Coronary artery (tissue), 2 donors: ENCODE data around the gene IL6R.

Experiments used
- DNase-seq: peaks from one replicate; pipeline ENCODE4 v3.0.0-alpha.2; 2017; ENCODE audit warnings: low spot score
- H3K27ac ChIP-seq, 2 donors: fragments of 200-600 bp; sonication (generic); one replicate each; pipeline ENCODE4 v1.5.1; 2016 to 2019
- H3K4me3 ChIP-seq: fragments of 200-600 bp; sonication (generic); 2 replicates; pipeline ENCODE4 v1.5.1; 2016; ENCODE audit warnings: mild to moderate bottlenecking, moderate library complexity
- TF ChIP-seq, protein P1 (sequence below): fragments of 200-600 bp; sonication (generic); IDR thresholded peaks from one replicate; pipeline ENCODE4 v1.5.1; 2019; ENCODE audit warnings: antibody characterized with exemption

Gene IL6R

DNA sequence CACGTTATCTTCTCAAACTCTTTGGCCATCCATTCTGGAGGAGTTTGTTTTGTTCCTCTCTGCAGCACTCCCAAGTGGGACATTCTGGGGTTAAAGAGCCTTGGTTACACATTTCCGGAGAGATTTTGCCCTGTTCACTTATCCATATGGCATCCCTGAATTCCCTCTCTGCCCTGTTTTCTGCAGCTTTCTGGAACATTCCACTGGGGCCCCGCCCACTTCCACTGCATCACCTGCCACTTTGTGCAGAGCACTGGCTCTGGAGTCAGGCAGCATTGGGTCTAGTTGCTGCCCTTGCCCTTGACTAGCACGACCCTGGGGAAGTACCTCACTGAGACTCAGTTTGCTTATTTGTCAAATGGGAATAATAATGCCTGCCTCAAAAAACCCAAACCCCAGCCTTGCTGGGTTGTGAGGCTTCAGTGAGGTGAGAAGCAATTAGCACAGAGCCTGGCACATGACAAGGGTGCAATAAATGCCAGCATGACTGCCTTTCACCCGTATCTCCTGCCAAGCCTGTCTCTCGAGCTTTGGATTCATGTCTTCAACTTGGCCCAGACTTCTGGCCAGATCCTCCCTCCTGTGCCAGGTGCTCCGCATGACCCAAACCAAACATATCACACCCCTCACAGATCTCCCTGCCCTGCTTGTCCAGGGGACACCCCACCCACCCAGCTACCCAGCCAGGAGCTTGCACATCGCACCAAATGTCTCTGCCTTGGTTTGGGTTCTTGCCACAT lies 38.3 kb downstream of the IL6R start:
- H3K4me3 ChIP-seq: no peak overlapping the region
- TF ChIP-seq, protein P1, sequence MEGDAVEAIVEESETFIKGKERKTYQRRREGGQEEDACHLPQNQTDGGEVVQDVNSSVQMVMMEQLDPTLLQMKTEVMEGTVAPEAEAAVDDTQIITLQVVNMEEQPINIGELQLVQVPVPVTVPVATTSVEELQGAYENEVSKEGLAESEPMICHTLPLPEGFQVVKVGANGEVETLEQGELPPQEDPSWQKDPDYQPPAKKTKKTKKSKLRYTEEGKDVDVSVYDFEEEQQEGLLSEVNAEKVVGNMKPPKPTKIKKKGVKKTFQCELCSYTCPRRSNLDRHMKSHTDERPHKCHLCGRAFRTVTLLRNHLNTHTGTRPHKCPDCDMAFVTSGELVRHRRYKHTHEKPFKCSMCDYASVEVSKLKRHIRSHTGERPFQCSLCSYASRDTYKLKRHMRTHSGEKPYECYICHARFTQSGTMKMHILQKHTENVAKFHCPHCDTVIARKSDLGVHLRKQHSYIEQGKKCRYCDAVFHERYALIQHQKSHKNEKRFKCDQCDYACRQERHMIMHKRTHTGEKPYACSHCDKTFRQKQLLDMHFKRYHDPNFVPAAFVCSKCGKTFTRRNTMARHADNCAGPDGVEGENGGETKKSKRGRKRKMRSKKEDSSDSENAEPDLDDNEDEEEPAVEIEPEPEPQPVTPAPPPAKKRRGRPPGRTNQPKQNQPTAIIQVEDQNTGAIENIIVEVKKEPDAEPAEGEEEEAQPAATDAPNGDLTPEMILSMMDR: no peak
- DNase-seq: no peak
- H3K27ac ChIP-seq: no peak overlapping the region

GRCh38 chr1:154445040-154445472 lies 39.9 kb downstream of the IL6R start:
- TF ChIP-seq, protein P1: no peak
- H3K27ac ChIP-seq: no peak overlapping the region

GRCh38 chr1:154446292-154446691 lies 41.1 kb downstream of the IL6R start:
- no peak overlapping the region for H3K4me3 ChIP-seq
- no peak overlapping the region for H3K27ac ChIP-seq
- TF ChIP-seq, protein P1: no peak
- DNase-seq: no peak

More at GRCh38 chr1:154445040-154445472, 39.9 kb downstream of the IL6R start:
- no peak for DNase-seq
- no peak overlapping the region for H3K4me3 ChIP-seq

GRCh38 chr1:154446789-154447188 lies 41.6 kb downstream of the IL6R start:
- H3K4me3 ChIP-seq: no peak overlapping the region
- H3K27ac ChIP-seq: no peak overlapping the region
- TF ChIP-seq, protein P1: no peak
- no peak for DNase-seq

- no peak overlapping the region for H3K27ac ChIP-seq
- TF ChIP-seq, protein P1: no peak
- DNase-seq: no peak
- no peak overlapping the region for H3K4me3 ChIP-seq
Observed at GRCh38 chr1:154448331-154448811, 43.2 kb downstream of the IL6R start.

GRCh38 chr1:154453161-154453560 lies 48.0 kb downstream of the IL6R start:
- Histone ChIP-seq H3K27ac (peak overlapping the region in 1 of 2 donors; percentile 45), H3K4me3 (no peak overlapping the region)
- DNase-seq: no peak
- TF ChIP-seq, protein P1: no peak
